Upper lobe of left lung (tissue), 6 donors: Measurements from ENCODE around the gene MBD3L2. TPM values are rescaled to one million over a fixed set of nuclear protein-coding genes. Genes with fewer than 3 reads are reported as not detected.
A peak's percentile ranks its signal among the peaks of the same experiment; 100 is the strongest.

Experiments
- ATAC-seq, 2 donors: fragments of 200-7000 bp; cut with Tn5 transposase; one replicate each; pipeline ENCODE4 v1.9.1; 2022; ENCODE audit warnings: mild to moderate bottlenecking in 2 of 2, moderate library complexity in 2 of 2; ENCODE audit not compliant: low FRiP score in 2 of 2
- DNase-seq, 2 donors: peaks; one replicate each; pipeline ENCODE4 v3.0.0-alpha.2; 2019 to 2020
- H3K27ac ChIP-seq, 4 donors: fragments of 200-600 bp; sonication (generic); one replicate each; pipeline ENCODE4 v1.5.1; 2016 to 2019
- H3K27me3 ChIP-seq, 4 donors: fragments of 200-600 bp; sonication (generic); one replicate each; pipeline ENCODE4 v1.5.1; 2017 to 2019
- H3K36me3 ChIP-seq, 4 donors: fragments of 200-600 bp; sonication (generic); one replicate each; pipeline ENCODE4 v1.5.1; 2016 to 2019
- H3K4me1 ChIP-seq, 4 donors: fragments of 200-600 bp; sonication (generic); one replicate each; pipeline ENCODE4 v1.5.1; 2018 to 2019
- H3K4me3 ChIP-seq, 4 donors: fragments of 200-600 bp; sonication (generic); one replicate each; pipeline ENCODE4 v1.5.1; 2017 to 2019; ENCODE audit warnings: mild to moderate bottlenecking in 2 of 4, moderate library complexity in 1 of 4
- H3K9me3 ChIP-seq, 4 donors: fragments of 200-600 bp; sonication (generic); one replicate each; pipeline ENCODE4 v1.5.1; 2018 to 2019
- EP300 ChIP-seq, 4 donors: sonication (generic); formaldehyde crosslinking; IDR thresholded peaks; one replicate each; pipeline ENCODE4 v1.5.1; 2017; ENCODE audit warnings: antibody characterized with exemption in 4 of 4, control low read depth in 2 of 4
- POLR2A ChIP-seq, 4 donors: fragments of 450-650 bp; IDR thresholded peaks; one replicate each; pipeline ENCODE4 v1.5.1; 2016 to 2017; ENCODE audit warnings: antibody characterized with exemption in 4 of 4, mild to moderate bottlenecking in 2 of 4
- POLR2AphosphoS5 ChIP-seq, 2 donors: sonication (generic); formaldehyde crosslinking; IDR thresholded peaks; one replicate each; pipeline ENCODE4 v1.5.1; 2017; ENCODE audit warnings: antibody characterized with exemption in 2 of 2
- WGBS, 2 donors: methylation state at CpG; one replicate each; pipeline ENCODE4 v1.1.5; 2017 to 2018; 5-methylcytosine and 5-hydroxymethylcytosine counted together
- total RNA-seq, 6 donors: library from RNA; depleted of rRNA in 4 of 6; stranded (reverse); fragments of >200 nt in 4 of 6; gene quantifications; one replicate each; pipeline versions ENCODE4 v1.1.0 to v1.2.1, GENCODE V29; 2016 to 2021
- TF ChIP-seq, protein P1 (sequence below), 6 experiments: fragments of 450-650 bp in 4 of 6; fragments of 200-600 bp in 2 of 6; sonication (generic) in 2 of 6; IDR thresholded peaks; one replicate each; pipeline ENCODE4 v1.5.1; 2016 to 2019; ENCODE audit warnings: antibody characterized with exemption in 6 of 6
- donor health status: DM: no; HTN: no; CAD: no; lungs with moderate emphysema.
- donor health status: DM: no; HTN: yes; CAD: no; lungs with severe emphysema.

The MBD3L2 gene
- total RNA-seq, 6 donors from 2014 or later: not detected

DNA sequence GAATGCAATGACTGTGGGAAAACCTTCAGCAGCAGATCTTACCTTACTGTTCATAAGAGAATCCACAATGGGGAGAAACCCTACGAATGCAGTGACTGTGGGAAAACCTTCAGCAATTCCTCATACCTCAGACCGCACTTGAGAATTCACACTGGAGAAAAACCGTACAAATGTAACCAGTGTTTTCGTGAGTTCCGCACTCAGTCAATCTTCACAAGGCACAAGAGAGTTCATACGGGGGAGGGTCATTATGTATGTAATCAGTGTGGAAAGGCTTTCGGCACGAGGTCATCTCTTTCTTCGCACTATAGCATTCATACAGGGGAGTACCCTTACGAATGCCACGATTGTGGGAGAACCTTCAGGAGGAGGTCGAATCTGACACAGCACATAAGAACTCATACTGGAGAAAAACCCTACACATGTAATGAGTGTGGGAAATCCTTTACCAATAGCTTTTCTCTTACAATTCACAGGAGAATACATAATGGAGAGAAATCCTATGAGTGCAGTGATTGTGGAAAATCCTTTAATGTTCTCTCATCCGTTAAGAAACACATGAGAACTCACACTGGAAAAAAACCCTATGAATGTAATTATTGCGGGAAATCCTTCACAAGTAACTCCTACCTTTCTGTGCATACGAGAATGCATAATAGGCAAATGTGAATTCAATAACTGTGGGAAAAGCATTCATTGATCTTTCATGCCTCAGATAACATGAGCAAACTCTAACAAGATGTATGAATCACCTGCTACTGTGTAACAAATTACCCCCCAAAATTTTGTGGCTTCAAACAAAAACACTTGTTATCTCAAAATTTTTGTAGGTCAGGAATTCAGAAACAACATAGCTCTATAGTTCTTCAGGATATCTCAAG is 34.2 kb downstream of the MBD3L2 start:
- Histone ChIP-seq H3K36me3 (peaks cover 57 to 66% (median 63%) of the 10 kb centered on the region in 4 donors), H3K27me3 (no peaks in the 10 kb centered on the region), H3K4me3 (no peak overlapping the region), H3K27ac (no peak overlapping the region), H3K9me3 (peaks cover 89 to 100% (median 99%) of the 10 kb centered on the region in 4 donors), H3K4me1 (no peaks in the 10 kb centered on the region)
- no peak for ATAC-seq
- TF ChIP-seq POLR2A (IDR thresholded peaks at IDR 0.05) (no peak), POLR2AphosphoS5 (IDR thresholded peaks at IDR 0.05) (no peak), EP300 (IDR thresholded peaks at IDR 0.05) (no peak)
- TF ChIP-seq, protein P1, sequence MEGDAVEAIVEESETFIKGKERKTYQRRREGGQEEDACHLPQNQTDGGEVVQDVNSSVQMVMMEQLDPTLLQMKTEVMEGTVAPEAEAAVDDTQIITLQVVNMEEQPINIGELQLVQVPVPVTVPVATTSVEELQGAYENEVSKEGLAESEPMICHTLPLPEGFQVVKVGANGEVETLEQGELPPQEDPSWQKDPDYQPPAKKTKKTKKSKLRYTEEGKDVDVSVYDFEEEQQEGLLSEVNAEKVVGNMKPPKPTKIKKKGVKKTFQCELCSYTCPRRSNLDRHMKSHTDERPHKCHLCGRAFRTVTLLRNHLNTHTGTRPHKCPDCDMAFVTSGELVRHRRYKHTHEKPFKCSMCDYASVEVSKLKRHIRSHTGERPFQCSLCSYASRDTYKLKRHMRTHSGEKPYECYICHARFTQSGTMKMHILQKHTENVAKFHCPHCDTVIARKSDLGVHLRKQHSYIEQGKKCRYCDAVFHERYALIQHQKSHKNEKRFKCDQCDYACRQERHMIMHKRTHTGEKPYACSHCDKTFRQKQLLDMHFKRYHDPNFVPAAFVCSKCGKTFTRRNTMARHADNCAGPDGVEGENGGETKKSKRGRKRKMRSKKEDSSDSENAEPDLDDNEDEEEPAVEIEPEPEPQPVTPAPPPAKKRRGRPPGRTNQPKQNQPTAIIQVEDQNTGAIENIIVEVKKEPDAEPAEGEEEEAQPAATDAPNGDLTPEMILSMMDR (IDR thresholded peaks at IDR 0.05): no peak
- no peak for DNase-seq
- 98% methylated on average over 15 of the region's 15 CpGs for WGBS, 2 donors

- H3K36me3 ChIP-seq: peaks cover 3 to 9% (median 7%) of the 10 kb centered on the region in 4 donors
- WGBS, 2 donors: 90% methylated on average over 5 to 6 of the region's 6 CpGs
These were observed 39.9 kb downstream of the MBD3L2 start for GRCh38 chr19:7088999-7089398.

DNA sequence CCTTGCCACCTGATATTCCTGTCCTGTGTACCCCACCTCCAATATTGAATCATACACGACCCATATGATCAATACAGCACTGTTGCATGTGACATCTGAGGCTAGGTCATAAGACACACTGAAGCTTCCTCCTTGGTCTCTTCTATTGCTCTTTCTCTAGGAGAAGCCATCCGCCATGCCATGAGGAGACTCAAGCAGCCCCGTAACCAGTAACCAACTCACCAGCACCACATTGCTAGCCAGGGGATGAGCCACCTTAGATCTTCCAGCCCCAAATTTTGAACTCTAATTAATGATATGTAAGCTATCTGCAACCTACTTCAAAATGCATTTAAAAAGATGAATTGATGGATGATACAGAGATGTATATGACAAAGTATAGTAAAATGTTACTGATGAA is 49.0 kb downstream of the MBD3L2 start:
- no peaks in the 10 kb centered on the region for H3K36me3 ChIP-seq
- peak overlapping the region in 2 of 4 donors; percentile 54 to 60 for H3K4me3 ChIP-seq
- H3K4me1 ChIP-seq: peaks cover 4 to 27% (median 9%) of the 10 kb centered on the region in 4 donors
- H3K27ac ChIP-seq: peak overlapping the region in 1 of 4 donors; percentile 90
- DNase-seq: no peak
- no peaks in the 10 kb centered on the region for H3K27me3 ChIP-seq
- peaks cover 5 to 32% (median 20%) of the 10 kb centered on the region in 4 donors for H3K9me3 ChIP-seq
- no peak for ATAC-seq
- TF ChIP-seq EP300 (IDR thresholded peaks at IDR 0.05): no peak
- no peak for TF ChIP-seq POLR2AphosphoS5 (IDR thresholded peaks at IDR 0.05)
- no peak for TF ChIP-seq POLR2A (IDR thresholded peaks at IDR 0.05)
- TF ChIP-seq, protein P1 (IDR thresholded peaks at IDR 0.05): no peak
- WGBS, 2 donors: 97 to 98% methylated on average over 3 of the region's 3 CpGs

More at GRCh38 chr19:7088999-7089398, 39.9 kb downstream of the MBD3L2 start:
- Histone ChIP-seq H3K27ac (no peak overlapping the region), H3K9me3 (peaks cover 42 to 93% (median 80%) of the 10 kb centered on the region in 4 donors), H3K4me3 (no peak overlapping the region), H3K4me1 (no peaks in the 10 kb centered on the region), H3K27me3 (no peaks in the 10 kb centered on the region)
- TF ChIP-seq POLR2A (IDR thresholded peaks at IDR 0.05) (no peak), EP300 (IDR thresholded peaks at IDR 0.05) (no peak), POLR2AphosphoS5 (IDR thresholded peaks at IDR 0.05) (no peak)
- TF ChIP-seq, protein P1 (IDR thresholded peaks at IDR 0.05): no peak
- no peak for DNase-seq
- no peak for ATAC-seq

DNA sequence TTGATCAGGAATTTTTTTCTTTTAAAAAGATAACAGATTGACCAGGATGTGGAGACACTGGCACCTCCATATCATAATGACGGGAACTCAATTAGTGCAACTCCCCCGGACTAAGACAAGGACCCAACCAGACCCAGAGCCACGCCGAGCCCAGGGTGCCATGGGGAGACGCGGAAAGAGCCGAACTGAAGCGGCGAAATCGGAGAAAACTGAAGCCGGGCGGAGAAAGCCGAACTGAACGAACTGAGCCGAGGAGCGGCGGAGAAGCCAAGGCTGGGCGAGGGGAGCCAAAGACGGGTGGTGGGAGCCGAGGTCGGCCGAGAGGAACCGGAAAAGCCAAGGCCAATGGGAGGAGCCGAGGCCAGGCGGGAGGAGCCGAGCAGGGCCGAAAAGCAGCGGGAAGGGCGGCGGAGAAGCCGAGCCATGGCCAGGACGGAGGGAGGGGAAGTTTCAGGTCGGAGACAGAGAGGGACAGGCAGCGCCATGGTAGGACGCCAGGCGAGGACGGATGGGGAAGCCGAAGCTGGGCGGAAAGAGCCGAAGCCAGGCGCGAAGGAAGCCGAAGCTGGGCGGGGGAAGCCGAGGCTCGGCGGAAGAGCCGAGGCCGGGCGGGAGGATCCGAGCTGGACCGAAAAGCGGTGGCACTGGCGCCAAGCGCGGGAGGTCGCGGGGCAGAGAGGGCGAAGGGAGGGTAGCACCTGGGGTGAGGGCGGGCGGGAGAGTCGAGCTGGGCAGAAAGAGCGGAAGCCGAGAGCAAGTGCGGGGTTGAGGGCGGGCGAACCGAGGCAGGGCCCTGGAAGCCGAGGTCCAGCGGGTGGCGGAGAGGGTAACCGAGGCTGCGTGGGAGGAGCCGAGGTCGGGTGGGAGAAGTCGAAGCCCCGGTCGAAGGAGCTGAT is 49.8 kb downstream of the MBD3L2 start:
- Histone ChIP-seq H3K4me3 (peak overlapping the region; percentile 2 to 70 (median 57)), H3K27ac (peak overlapping the region; percentile 89 to 95 (median 90)), H3K27me3 (no peaks in the 10 kb centered on the region), H3K4me1 (peaks cover 4 to 27% (median 9%) of the 10 kb centered on the region in 4 donors), H3K9me3 (peaks cover 5 to 24% (median 12%) of the 10 kb centered on the region in 4 donors), H3K36me3 (no peaks in the 10 kb centered on the region)
- peak; percentile 86 to 95 for DNase-seq
- WGBS, 2 donors: 0 to 2% methylated on average over 61 to 74 of the region's 78 CpGs
- TF ChIP-seq POLR2AphosphoS5 (IDR thresholded peaks at IDR 0.05): peak in 1 of 2 donors; percentile 49
- TF ChIP-seq EP300 (IDR thresholded peaks at IDR 0.05): no peak
- TF ChIP-seq POLR2A (IDR thresholded peaks at IDR 0.05): peak in 1 of 4 donors; percentile 76
- peak; percentile 95 to 96 for ATAC-seq

DNA sequence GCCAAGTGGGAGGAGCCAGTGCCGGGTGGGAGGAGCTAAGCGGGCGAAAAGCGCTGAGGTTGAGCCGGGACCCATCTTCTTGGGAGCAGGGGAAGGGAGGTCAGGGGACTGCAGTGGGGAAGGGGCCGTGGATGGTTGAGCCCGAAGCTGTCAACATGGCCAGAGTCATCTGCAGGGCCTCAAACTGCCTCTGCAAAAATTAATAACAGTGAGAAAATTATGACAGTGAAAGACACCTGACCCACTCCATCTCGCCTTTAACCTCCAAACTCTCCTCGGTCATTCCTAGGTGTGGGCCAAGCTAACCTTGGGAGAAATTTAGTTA is 50.4 kb downstream of the MBD3L2 start:
- no peak for ATAC-seq
- Histone ChIP-seq H3K36me3 (no peaks in the 10 kb centered on the region), H3K4me1 (peaks cover 4 to 27% (median 9%) of the 10 kb centered on the region in 4 donors), H3K4me3 (peak overlapping the region; percentile 2 to 70 (median 57)), H3K9me3 (peaks cover 4 to 17% (median 8%) of the 10 kb centered on the region in 4 donors), H3K27me3 (no peaks in the 10 kb centered on the region), H3K27ac (peak overlapping the region; percentile 89 to 95 (median 90))
- 12% methylated on average over 9 of the region's 9 CpGs for WGBS, 2 donors
- DNase-seq: no peak
- TF ChIP-seq POLR2A (IDR thresholded peaks at IDR 0.05) (no peak), POLR2AphosphoS5 (IDR thresholded peaks at IDR 0.05) (no peak), EP300 (IDR thresholded peaks at IDR 0.05) (no peak)
- TF ChIP-seq, protein P1 (IDR thresholded peaks at IDR 0.05): no peak
